GM12875 (cell line): ENCODE measurements around the gene CARD18.
"Not testable (repeated sequence)": the region's sequence is repeated elsewhere in the genome, so short reads cannot be mapped to it uniquely, and the experiment has no call there.

Source experiments
- H3K4me3 ChIP-seq: one replicate; pipeline ENCODE4 v1.5.1; 2011; ENCODE audit warnings: low read depth, low read length, control low read depth
- TF ChIP-seq, protein P1 (sequence below): IDR thresholded peaks from 2 replicates; pipeline ENCODE4 v1.5.1; 2011; ENCODE audit warnings: low read depth, mild to moderate bottlenecking, control low read depth, inconsistent platforms, low read length, moderate library complexity, borderline replicate concordance; ENCODE audit not compliant: insufficient read depth

The CARD18 gene

DNA sequence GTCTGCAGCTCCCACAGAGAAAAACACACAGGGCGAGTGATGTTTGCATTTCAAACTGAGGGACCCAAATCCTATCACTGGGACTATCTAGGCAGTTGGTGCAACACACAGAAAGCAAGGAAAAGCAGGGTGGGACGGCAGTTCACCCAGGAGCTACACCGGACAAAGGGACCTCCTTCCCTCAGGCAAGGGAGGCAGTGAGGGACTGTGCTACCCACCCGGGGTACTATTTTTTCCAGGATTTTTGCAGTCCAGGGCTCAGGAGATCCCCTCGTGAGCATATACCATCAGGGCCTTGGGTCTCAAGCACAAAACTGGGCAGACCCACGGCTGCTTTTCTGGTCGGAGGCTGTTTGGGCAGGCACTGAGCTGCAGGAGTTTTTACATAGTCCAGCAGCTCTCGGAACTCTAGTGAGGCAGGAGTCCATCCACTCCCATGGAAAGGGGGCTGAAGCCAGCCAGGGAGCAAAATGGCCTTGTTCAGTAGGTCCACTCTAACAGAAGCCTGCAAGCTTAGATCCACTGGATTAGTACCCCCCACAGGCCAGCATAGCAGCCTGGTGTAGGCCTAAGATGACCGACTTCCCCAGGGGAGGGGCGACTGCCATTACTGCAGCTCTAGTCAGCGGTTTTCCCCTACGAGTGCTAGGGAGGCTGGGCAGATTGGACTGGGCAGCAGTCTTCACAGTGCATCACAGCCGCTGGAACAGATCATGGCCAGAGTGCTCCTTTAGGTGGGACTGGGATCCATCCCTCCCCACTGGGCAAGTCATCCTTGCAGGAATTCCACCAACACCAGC lies 28.2 kb downstream of the CARD18 start:
- H3K4me3 ChIP-seq = no peak overlapping the region
- TF ChIP-seq, protein P1, sequence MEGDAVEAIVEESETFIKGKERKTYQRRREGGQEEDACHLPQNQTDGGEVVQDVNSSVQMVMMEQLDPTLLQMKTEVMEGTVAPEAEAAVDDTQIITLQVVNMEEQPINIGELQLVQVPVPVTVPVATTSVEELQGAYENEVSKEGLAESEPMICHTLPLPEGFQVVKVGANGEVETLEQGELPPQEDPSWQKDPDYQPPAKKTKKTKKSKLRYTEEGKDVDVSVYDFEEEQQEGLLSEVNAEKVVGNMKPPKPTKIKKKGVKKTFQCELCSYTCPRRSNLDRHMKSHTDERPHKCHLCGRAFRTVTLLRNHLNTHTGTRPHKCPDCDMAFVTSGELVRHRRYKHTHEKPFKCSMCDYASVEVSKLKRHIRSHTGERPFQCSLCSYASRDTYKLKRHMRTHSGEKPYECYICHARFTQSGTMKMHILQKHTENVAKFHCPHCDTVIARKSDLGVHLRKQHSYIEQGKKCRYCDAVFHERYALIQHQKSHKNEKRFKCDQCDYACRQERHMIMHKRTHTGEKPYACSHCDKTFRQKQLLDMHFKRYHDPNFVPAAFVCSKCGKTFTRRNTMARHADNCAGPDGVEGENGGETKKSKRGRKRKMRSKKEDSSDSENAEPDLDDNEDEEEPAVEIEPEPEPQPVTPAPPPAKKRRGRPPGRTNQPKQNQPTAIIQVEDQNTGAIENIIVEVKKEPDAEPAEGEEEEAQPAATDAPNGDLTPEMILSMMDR = no peak

DNA sequence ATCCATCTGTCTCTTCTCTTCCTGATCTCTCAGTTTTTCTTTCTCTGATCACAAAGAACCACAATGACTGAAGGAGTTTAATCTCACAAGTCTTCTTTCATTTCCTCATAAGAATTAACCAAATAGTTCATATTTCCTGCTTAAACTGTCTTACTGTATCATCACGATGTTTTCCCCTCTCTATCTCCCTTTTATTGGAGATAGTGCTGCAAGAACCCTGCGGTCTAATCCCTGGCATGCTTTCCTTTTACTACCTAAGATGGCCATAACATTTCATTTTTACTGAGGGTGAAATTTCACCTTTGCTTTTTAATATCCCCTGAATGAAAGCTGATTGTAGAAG lies 28.9 kb downstream of the CARD18 start:
- TF ChIP-seq, protein P1 = no peak
- H3K4me3 ChIP-seq = no peak overlapping the region

- TF ChIP-seq, protein P1 = no peak
- no peak overlapping the region for H3K4me3 ChIP-seq
These were observed 29.5 kb downstream of the CARD18 start for GRCh38 chr11:105109855-105110687.

DNA sequence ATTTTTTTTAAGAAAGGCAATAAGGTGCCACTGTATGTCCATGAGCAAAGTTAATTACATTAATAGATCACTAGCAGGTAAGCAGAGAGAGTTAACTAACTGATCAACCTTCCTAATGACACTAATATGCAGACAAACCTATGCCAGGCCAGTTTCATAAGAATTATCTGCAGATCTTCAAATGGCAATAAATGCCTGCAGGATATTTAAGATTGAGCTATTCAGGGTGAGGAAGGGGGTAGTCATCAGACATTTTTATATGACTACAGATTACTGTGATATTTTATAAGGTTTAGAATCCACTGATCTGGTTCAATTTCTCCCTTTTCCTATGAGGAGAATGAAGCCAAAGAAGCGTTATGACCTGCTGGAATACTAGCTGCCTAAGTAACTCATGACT lies 30.2 kb downstream of the CARD18 start:
- TF ChIP-seq, protein P1 = no peak
- no peak overlapping the region for H3K4me3 ChIP-seq

DNA sequence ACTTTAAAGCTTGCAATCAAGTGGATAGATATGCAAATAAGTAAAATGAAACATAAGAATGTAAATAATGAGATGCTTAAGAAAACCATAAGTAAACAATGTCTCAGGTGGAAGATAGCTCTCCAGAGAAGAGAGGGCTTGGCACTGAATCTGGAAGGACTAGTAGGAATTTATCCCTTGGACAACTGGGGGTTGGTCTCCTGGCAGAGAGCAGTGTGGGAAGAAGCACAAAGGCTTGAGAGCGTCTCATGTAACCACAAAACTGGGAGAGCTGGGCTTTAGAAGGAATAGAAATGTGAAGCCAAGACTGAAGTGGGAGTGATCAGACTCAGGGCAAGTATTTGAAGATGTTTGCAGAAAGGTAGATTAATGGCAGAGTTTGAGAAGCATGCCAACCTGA lies 31.3 kb downstream of the CARD18 start:
- H3K4me3 ChIP-seq = no peak overlapping the region
- TF ChIP-seq, protein P1 = no peak

GRCh38 chr11:105107226-105107825 lies 32.2 kb downstream of the CARD18 start:
- H3K4me3 ChIP-seq = not testable (repeated sequence)

DNA sequence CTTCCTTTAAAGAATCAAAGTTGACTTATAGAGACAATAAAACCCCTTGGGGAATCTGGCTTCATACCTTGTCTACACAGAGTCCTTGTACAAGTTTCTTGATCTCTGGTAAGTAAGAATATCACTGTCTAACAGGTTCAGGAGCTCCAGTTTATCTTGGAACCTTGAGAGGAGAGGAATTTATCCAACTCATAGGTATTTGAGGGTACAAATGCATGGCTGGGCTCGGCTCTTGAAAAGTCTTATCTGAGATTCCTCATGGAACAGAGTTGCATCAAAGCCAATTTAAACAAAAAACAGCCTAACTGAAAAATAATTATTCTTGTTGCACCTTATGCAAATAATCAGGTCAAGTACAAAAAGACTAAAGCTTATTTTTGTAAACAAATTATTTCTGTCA lies 33.4 kb downstream of the CARD18 start:
- TF ChIP-seq, protein P1 = no peak
- no peak overlapping the region for H3K4me3 ChIP-seq
